Loucy (cell line): ENCODE data around the gene DENND6B.

Experiments
- H2AFZ ChIP-seq: fragments of 200-600 bp; sonication (generic); 2 replicates; pipeline ENCODE4 v1.6.0; 2016; ENCODE audit warnings: antibody characterized with exemption, mild to moderate bottlenecking, low read length, moderate library complexity
- H3F3A ChIP-seq: fragments of 200-600 bp; 2 replicates; pipeline ENCODE4 v1.6.0; 2016; ENCODE audit warnings: antibody characterized with exemption, low read depth, mild to moderate bottlenecking
- H3K27me3 ChIP-seq: fragments of 200-600 bp; sonication (generic); 2 replicates; pipeline ENCODE4 v1.6.1; 2014; ENCODE audit warnings: low read length, mild to moderate bottlenecking; ENCODE audit not compliant: insufficient read depth, poor library complexity, severe bottlenecking
- H3K36me3 ChIP-seq: fragments of 200-600 bp; sonication (generic); 2 replicates; pipeline ENCODE4 v1.6.1; 2016; ENCODE audit warnings: low read length; ENCODE audit not compliant: insufficient read depth
- H3K4me1 ChIP-seq: fragments of 200-600 bp; sonication (generic); 2 replicates; pipeline ENCODE4 v1.5.1; 2014; ENCODE audit warnings: low read length, mild to moderate bottlenecking; ENCODE audit not compliant: insufficient read depth, poor library complexity, severe bottlenecking
- H3K4me2 ChIP-seq: fragments of 200-600 bp; sonication (generic); 2 replicates; pipeline ENCODE4 v1.6.0; 2014; ENCODE audit warnings: antibody characterized with exemption, low read length, low read depth, mild to moderate bottlenecking; ENCODE audit not compliant: poor library complexity, severe bottlenecking
- H3K4me3 ChIP-seq: fragments of 200-600 bp; sonication (generic); 2 replicates; pipeline ENCODE4 v1.5.1; 2014; ENCODE audit warnings: low read length, mild to moderate bottlenecking, mixed read lengths; ENCODE audit not compliant: poor library complexity, severe bottlenecking
- H3K79me2 ChIP-seq: fragments of 200-600 bp; sonication (generic); 2 replicates; pipeline ENCODE4 v1.6.1; 2014; ENCODE audit warnings: low read length; ENCODE audit not compliant: insufficient read depth
- H3K9ac ChIP-seq: fragments of 200-600 bp; sonication (generic); 2 replicates; pipeline ENCODE4 v1.6.0; 2014; ENCODE audit warnings: mild to moderate bottlenecking, low read depth, low read length, moderate library complexity; ENCODE audit not compliant: poor library complexity, severe bottlenecking
- H3K9me2 ChIP-seq: fragments of 200-600 bp; sonication (generic); replicated peaks from 2 replicates; pipeline ENCODE4 v1.6.1; 2016; ENCODE audit warnings: low read depth, low read length, mixed read lengths
- H3K9me3 ChIP-seq: fragments of 200-600 bp; sonication (generic); 2 replicates; pipeline ENCODE4 v1.6.1; 2014; ENCODE audit warnings: mild to moderate bottlenecking, antibody characterized with exemption, low read length, low read depth; ENCODE audit not compliant: insufficient read depth
- H4K20me1 ChIP-seq: fragments of 200-600 bp; sonication (generic); 2 replicates; pipeline ENCODE4 v1.6.0; 2014; ENCODE audit warnings: antibody characterized with exemption, low read length, mild to moderate bottlenecking; ENCODE audit not compliant: insufficient read depth, poor library complexity, severe bottlenecking
- CTCF ChIP-seq: fragments of 200-600 bp; sonication (generic); conservative IDR thresholded peaks from 2 replicates; pipeline ENCODE4 v1.5.1; 2014; ENCODE audit warnings: mild to moderate bottlenecking, antibody characterized with exemption, low read length
- EZH2phosphoT487 ChIP-seq: fragments of 200-600 bp; IDR thresholded peaks from 2 replicates; pipeline ENCODE4 v1.6.1; 2018; ENCODE audit warnings: antibody characterized with exemption, mild to moderate bottlenecking, moderate library complexity, borderline replicate concordance

DENND6B gene

GRCh38 chr22:50277761-50278160 lies 49.1 kb downstream of the DENND6B start:
- Histone ChIP-seq H2AFZ (no peak overlapping the region), H4K20me1 (no peaks in the 10 kb centered on the region), H3K4me3 (no peak overlapping the region), H3K4me1 (no peaks in the 10 kb centered on the region), H3F3A (no peaks in the 10 kb centered on the region), H3K79me2 (no peaks in the 10 kb centered on the region), H3K4me2 (no peak overlapping the region), H3K9me3 (no peaks in the 10 kb centered on the region), H3K27me3 (no peaks in the 10 kb centered on the region), H3K9me2 (no peaks in the 10 kb centered on the region), H3K9ac (no peak overlapping the region), H3K36me3 (no peaks in the 10 kb centered on the region; the same call in 1 of the 2 replicates)
- no peak for TF ChIP-seq CTCF
- TF ChIP-seq EZH2phosphoT487, result no peak

GRCh38 chr22:50276143-50276542 lies 50.7 kb downstream of the DENND6B start:
- no peak overlapping the region for H3K9ac ChIP-seq
- H3K4me1 ChIP-seq, result peaks cover 5% of the 10 kb centered on the region
- peak; percentile 61 for TF ChIP-seq CTCF
- no peak for TF ChIP-seq EZH2phosphoT487
- no peaks in the 10 kb centered on the region for H3F3A ChIP-seq
- H2AFZ ChIP-seq, result no peak overlapping the region
- no peaks in the 10 kb centered on the region for H3K79me2 ChIP-seq
- no peaks in the 10 kb centered on the region for H3K27me3 ChIP-seq
- H3K9me2 ChIP-seq, result no peaks in the 10 kb centered on the region
- no peaks in the 10 kb centered on the region; the same call in 1 of the 2 replicates for H3K36me3 ChIP-seq
- no peak overlapping the region for H3K4me3 ChIP-seq
- no peaks in the 10 kb centered on the region for H4K20me1 ChIP-seq
- H3K4me2 ChIP-seq, result no peak overlapping the region
- no peaks in the 10 kb centered on the region for H3K9me3 ChIP-seq

- Histone ChIP-seq H3K9me3 (no peaks in the 10 kb centered on the region), H3K4me2 (no peak overlapping the region), H2AFZ (no peak overlapping the region), H3F3A (no peaks in the 10 kb centered on the region), H3K9ac (no peak overlapping the region), H3K4me3 (no peak overlapping the region), H3K27me3 (no peaks in the 10 kb centered on the region), H3K4me1 (peaks cover 8% of the 10 kb centered on the region), H3K79me2 (no peaks in the 10 kb centered on the region), H3K36me3 (no peaks in the 10 kb centered on the region; the same call in 1 of the 2 replicates), H3K9me2 (no peaks in the 10 kb centered on the region), H4K20me1 (no peaks in the 10 kb centered on the region)
- TF ChIP-seq CTCF (no peak), EZH2phosphoT487 (no peak)
Observed at GRCh38 chr22:50275181-50276055, 51.4 kb downstream of the DENND6B start.
